Amniotic stem cell (primary cell): ENCODE results near the gene HOXD12.

ENCODE experiments used
- DNase-seq: peaks from one replicate; lab custom pipeline; 2025; lab: John Stamatoyannopoulos, UW

HOXD12 gene

DNA sequence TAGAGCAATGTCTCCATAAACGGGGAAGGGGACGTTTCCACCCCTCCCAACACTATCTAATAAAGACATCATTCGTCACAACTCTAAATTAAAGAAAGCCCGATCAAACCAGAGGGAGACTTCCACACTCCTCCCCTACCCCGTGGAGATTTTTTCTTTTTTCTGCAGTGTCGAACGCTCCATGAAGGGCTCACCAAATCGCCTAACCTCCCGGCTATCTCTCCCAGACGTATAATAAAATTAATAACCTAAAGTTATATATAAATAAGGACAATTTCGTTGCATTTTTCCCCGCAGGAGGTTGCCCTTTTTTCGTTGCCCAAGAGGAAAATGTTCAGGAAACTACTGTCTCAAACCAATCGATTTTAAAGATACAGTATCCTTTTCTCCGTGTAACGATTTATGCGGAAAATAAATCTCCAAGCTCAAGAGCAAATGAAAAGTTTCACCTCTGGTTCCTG, 18.2 kb upstream of the HOXD12 start:
- no peak for DNase-seq

DNA sequence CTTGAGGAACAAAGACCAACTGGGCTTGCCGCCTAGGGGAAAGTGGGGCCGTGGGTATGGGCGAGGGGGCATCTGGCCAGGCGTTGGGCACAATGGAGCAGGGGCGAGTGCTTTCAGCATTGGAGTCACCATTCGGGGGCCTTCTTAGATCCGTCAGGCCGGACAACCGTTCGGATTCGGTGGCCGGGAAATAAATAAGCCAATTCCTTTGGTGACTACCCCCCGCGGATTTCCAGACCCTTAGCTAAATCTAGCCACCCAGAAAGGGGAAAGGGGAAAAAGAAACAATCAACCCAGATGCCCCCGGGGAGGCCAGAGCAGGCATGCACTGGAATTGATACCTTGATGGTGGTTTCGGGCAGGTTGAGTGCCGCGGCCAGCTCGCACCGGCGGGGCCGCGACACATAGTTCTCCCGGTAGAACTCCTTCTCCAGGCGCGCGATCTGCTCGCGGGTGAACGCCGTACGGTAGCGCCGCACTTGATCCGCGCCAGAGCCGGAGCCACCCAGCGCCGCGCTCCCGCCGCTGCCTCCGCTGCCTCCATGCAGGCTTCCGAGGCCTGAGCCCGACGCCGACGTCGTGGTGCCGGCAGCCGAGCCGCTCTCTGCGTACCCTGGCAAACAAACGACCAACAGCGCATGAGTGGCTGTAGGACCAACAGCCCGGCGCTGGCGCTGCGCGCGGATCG, 17.6 kb upstream of the HOXD12 start:
- no peak for DNase-seq

DNA sequence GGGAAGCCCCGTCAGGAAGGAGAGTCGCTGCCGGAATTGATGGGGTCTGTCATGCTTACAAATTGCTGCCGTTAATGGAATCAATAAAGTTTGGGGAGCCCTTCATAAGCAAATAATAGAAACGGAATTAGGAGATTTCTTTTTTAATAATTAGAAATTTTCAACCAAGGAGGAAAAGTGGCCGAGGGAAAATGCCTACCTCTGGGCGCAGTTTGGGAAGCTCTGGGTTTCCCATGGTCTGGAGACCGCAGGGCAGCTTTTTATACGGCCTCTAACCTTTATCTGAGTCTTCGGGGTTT, 17.1 kb upstream of the HOXD12 start:
- DNase-seq = no peak

DNA sequence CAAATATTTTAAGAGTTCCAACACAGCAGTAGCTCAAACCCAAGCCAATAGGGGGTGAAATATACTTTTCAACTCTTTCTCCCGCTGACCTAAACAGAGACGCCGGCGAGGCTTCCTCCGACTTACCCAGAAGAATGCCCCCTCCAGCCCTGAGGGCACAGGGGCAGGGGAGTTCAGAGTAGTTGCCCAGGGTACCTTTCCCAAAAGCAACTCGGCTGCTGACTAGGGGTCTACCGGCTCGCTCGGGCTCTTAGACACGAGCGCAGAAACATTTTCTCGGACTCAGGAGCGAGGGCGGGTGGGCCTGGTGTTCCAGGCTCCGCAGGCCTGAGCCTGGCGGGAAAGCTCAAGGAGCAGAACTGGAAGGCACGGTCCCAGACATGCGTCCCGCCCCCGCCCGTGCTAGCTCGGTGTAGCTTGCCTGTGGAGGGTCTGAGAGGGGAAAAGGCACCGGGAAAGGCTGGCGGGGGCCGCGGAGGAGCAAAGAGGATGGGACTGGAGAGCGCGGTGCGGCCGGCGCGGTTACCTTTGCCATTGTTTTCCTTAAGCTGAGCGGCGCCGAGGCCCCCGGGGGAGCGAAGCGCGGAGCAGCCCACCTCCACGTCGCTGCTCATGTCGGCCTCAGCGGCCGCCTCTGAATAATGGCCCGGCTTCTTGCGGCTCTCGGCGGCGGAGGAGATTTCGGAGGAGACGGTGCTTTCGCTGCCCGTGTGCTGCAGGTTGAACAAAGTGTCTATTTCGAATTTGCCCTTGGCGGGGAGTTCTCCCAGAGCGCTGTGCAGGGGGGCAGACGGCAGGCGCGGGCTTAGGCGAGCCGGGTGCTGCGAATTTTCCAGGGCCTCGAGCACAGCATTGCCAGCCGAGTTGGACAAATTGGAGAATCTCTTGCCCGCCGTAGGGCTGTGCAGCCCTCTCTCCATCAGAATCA, 16.5 kb upstream of the HOXD12 start:
- DNase-seq = no peak

DNA sequence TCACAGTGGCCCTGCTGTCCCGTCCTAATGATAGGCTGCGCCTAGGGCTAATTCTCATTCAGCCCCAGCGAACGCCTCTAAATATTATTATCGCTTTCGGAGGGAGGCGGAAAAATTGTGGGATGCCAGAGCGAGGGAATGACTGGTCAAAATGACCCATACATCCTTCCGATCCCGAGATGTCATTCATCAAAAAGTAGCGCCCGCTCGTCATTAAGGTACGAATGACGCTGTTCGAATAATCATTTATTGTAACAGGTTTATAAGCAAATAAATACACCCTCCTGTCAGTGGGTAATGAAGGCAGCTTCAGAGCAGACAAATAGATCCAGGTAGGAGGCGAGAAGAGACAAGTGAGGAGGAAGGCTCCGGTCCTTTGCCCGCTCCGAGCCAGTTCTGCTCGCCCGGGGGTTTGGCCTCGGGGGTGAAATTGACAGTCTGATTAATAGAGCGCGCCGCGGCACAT, 15.8 kb upstream of the HOXD12 start, which contains the start of gene EVX2:
EVX2 (minus strand) TSS at position 167 of the 466 bp plus-strand sequence. CDS start 186 bp downstream, outside the sequence.
- DNase-seq = no peak

DNA sequence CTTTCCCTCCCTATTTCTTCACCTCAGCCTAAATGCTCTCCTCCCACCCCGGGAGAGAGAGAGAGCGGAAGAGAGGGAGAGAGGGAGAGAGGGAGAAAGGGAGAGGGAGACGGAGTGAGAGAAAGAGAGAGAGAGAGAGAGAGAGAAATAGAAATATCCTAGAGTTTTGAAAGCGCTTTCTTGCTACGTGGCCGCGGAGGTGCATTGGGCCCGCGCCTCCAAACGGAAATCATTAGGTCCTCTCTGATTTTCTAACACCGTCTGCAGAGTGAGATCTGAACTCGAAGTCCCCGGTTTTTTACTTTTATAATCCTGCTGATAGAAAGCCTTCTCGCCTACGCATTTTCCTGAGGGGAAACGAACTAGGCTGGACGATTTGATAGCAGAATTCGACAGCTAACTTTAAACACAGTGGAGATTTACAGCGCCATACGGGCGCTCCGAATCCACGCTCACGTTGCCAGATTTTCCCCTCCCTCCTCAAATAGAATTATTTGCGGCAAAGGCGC, 14.9 kb upstream of the HOXD12 start:
- DNase-seq = no peak

DNA sequence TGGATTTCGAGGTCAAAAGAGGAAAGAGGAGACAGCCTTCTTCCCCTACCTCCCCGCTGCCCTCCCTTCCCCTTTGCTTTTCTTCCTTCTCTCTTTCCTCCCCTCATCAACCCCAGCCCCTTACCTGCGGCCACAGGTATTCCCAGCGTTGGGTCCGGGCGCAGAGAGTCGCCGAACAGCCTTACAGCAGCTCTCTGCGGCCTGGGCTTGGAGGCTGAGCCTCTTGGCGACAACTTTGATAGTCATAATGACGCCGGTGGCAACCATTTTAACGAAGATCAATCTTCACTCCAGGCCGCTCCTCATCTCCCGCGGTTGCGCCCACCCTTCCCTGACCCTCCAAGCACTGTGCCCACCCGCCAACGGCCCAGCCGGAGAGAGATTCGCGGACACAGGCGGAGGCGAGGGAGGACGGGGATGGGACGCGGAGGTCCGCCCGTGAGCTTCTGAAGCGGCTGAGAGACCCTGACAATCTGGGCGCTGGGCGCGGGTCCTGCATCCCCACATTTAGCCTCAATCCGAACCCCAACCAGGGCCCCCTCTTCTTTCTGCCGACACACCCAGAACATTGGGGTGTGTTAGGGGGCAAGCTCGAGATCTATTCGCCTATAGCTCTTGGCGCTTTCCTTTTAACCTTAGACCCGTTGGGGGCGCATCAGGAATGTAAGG, 14.3 kb upstream of the HOXD12 start:
- no peak for DNase-seq

DNA sequence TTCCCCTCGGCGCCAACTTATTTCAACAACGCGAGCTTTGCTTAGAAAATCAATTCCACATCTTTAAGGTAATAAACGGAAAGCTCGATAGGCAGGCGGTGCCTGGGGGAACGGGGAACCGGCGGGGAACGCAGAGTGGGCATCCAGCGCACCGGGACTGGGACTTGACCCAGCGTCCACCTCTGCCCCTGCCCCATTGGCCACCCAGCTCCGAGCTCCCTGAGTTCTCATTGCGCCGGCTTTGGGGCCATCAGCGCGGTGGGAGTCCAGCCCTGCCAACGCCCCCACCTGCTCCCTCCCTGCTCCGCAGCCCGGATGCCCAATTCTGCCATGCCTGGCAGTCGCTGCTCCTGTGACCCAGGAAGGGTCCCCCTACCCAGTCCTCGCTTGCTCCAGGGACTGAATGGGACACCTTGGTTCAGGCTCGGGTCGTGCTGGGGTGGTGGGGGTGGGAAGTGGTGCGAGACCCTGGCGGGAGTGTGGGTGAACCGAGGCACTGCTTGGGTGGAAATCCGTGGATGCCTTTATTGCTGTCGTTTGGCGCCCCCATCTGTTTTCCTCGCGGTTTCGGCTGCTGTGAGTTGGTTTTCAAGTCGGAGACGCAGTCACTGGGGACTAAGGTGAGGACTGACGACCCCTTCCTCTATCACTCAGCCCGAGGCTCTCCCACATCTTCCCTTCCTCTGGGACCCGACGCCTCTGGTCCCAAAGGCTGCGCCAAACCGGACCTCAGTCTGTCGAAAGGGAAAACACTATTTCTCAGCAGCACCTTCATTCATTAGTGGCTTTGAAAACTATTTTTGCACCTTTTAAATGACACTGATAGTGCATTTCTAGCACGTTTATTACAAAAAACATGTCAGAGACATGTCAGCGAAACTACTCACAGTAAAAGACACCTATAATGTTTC, 13.5 kb upstream of the HOXD12 start:
- DNase-seq = peak; percentile 48

DNA sequence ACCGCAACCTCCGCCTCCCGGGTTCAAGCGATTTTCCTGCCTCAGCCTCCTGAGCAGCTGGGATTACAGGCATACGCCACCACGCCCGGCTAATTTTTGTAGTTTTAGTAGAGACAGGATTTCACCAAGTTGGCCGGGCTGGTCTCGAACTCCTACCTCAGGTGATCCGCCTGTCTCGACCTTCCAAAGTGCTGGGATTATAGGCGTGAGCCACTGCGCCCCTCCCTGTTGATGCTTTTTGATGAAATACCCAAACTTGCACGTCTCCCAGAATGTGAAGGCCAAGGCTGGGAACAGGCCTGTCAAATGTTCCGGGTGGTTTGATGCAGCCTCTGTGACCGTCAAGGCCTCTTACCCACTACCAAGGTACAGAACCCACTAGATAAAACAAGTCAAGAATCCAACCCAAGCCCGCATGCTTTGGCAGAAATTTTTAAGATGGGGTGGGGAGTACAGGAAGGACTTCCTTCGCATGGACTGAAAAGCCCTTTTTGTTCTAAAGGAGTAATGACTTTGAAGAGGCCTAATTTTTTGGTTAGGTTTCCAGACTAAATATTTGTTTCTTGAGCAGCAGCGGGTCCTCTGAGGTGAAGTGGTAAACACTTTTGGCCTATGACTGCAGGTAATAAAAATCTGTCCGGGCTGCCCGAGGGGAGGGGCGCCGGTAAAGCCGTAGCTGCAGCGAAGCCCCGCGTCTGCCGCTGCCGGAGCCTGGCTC, 12.1 kb upstream of the HOXD12 start:
- no peak for DNase-seq

DNA sequence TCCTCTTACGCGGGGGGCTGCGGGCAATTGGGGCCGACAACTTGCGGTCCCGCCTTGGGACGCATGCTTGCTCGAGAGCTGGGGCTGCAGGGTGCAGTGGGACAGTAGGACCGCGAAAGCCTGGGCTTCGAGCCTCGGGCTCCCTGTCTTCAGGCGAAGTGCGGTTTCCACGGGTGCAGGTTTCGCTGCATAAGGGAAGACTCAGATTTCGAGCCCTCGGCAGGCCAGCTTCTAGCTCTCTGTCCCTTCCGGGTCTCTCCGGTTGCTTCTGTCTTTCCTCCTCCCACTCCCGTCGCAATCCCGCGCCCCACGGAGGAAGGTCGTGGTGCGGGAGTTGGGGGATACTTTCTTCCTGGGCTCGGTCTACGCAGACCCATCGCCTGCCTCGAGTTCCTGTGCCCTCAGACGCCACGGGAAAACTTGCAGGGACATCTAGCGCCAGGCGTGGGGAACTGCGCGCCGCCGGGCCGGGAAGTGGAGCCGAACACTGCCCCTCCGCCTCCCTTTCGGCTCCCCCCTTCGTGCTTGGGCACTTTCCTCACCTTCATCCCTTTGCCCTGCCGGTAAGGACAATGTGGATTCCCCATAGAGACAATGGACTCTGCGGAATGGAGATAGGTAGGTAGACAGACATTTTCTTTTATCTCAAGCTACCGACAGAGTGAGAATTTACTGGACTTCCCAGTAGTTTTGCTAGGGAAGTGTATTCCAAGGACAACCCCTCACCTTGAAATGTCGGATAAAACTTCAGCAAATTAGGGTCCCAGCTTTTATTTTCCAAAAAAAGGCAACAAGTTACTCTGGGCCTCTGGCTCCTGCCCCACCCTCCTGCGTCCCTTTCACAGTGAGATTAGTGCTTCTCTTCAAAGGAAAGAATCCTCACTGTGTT, 11.3 kb upstream of the HOXD12 start:
- DNase-seq = peak; percentile 41

DNA sequence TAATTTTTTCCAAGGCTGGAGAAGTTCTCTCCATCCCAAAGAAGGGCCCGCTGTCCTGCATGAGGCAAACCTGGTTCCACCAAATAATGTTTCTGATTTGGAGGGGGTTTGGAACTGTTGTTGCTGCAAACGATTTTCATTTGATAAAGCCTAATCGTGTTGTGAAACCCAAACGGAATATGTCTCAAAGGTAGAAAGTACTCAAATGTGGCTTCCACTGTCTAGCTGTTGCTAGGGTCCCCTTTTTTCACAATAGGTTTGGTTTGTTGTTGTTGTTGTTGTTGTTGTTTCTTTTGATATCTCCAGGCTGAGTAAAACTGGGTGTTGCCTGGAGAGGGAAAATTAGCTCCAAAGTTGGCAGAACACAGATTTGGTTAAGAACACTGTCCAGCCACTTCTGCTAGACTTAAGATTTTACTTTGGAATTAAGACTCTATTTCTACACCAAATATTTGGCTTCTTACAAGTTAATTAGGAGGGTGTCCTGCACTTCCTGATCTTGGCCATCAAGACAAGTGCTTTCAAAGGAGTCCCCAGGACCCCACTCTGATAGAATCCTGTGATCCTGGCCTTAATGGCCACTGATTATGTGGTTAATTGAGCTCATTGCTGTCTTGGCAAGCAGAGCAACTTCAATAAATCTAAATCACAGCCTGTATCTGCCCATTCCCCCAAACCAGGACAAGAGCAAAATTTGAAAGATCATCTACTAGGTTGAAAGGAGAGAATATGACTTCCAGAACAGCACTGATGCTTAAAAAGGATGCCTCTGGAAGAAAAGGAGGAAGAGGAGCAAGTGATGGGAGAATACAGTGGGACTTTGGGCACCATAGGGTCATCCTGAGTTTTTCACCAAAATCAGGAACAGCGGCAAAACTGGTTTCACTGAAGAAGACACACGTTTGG, 10.4 kb upstream of the HOXD12 start:
- DNase-seq = no peak

DNA sequence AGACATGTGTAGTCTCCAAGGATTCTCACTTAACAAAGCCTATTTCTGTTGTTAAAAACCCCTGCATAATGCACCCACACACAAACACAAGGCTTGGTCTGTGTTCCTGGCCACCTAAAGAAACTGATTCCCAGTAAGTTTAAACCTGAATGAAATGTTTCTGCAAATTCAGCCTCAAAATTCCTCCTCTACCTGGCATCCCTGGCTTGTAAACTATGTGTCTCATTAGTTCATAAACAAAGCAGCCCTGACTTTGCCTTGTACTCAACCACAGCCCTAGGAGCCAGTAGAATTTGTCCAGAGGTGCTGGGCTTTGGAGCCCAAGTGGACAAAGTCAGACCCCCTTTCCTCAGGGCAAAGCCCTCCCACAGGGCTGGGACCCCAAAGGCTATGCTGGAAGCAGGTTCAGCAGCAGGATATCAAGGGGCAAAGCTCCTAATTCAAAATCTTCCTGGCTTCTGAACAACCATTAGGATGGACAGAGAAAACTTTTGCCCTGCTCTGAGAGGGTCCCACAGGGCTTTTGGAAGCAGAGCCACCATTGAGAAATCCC, 9.7 kb upstream of the HOXD12 start:
- DNase-seq = no peak

DNA sequence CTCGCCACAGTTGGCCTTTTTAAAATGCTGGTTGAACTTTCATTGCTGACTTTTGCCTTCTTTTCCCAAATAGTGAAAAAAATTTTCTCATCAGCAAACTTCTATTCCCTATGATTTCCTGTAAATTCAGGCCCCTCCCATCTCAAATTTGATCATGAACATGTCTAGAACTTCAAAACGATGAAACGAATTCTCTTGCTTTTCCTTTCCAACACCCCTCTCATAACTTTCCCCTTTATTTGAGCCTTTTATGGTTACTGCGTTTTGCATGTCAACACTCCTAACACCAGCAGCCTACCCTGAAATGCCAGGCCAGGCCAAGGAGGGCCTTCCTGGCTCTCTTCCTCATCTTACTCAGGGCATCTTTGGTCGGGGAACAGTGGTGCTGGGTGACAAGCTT, 8.7 kb upstream of the HOXD12 start:
- DNase-seq = no peak

DNA sequence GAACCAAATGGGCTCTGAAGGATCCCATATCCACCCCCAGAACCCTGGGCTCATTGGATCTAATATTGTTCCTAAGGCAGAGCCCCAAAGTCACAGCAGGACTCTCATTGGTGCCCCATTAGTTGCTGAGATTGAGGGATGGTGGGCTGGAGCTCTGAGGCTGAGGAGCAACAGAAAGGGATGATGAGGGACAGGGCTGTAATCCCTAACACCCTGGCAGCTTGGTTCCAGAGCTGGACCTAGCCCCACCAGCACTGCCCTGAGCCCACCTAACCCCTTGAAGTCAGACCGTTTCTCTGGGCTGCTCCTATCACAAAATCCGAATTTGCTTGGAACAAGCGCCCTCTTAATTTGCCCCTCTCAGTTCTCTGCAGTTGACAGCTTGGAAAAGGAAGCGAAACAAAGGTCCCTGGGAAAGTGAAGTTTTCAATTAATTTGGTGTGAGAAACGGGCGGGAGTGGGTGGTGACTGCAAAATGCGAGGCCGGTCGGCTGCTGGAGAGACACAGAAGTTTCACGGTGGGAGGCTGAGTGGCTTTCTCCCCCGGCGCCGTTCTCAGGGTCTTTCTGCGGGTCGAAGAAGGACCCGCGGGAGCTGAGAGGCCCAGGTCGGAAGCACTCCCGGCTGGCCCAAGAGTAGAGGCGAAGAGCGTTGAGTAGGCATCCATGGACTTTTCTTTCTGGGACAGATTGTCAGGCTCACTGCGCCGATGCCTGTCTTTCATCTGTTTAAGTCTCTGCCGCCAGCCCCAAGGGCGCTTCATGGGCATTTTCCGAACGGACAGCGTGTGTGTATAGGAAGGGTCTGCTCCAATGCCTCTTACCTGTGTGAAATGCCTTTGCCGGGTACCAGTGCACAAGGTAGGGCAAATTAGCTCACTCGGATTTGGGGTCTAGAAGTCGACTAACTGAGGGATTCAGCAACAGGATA, 8.0 kb upstream of the HOXD12 start:
- DNase-seq = no peak

DNA sequence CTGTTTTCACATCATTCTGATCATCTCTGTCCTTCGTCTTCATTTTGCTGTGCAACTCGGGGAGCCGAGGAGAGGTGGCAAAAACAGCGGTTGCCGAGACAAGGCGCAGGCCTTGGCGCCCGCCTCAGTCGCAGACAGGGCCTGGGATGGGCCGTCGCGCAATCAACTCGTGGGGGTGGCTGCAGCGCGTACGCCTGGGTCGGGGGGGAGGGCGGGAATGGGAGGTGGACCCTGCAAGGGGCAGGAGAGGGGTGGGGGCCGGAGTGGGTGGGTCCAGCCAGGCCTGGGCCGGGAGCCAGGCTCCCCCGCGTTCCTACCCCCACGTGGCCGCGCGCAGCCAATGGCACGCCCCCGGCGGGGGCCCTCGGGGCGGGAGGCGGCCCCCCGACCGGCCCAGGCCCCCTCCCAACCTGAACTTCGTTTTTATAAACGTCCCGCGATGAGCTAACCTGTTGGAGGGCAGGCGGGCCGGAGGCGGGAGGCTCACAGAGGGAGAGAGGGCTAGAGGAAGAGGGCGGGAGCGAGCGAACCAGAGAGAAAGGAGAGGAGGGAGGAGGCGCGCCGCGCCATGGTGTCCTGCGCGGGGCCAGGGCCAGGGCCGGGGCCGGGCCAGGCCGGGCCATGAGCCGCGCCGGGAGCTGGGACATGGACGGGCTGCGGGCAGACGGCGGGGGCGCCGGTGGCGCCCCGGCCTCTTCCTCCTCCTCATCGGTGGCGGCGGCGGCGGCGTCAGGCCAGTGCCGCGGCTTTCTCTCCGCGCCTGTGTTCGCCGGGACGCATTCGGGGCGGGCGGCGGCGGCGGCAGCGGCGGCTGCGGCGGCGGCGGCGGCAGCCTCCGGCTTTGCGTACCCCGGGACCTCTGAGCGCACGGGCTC, 7.1 kb upstream of the HOXD12 start, which contains the start of gene HOXD13:
HOXD13 (plus strand) TSS at position 452 of the 875 bp plus-strand sequence; CDS start at position 622, 170 bp downstream.
- DNase-seq = no peak
